OCI-LY7 (cell line): ENCODE results near the gene DHX29. TPM values are rescaled to one million over a fixed set of nuclear protein-coding genes. Genes with fewer than 3 reads are reported as not detected.
A peak's percentile ranks its signal among the peaks of the same experiment; 100 is the strongest.

ENCODE experiments used
- BruUV-seq: library from RNA; stranded (reverse); fragments of 400-500 nt; replicated peaks from 2 replicates; lab custom pipeline; 2021; lab: Mats Ljungman, UMichigan
- CTCF ChIA-PET: fragments of 300-600 bp; sonication (Branson Sonifier 250); formaldehyde crosslinking; loops from one replicate; lab custom pipeline; 2022; ENCODE audit warnings: antibody characterized with exemption; ENCODE audit not compliant: unreplicated experiment; lab: Charles Lee
- POLR2A ChIA-PET: fragments of 300-600 bp; sonication (Branson Sonifier 250); formaldehyde crosslinking; loops from one replicate; lab custom pipeline; 2022; ENCODE audit warnings: antibody characterized with exemption; lab: Charles Lee
- DNase-seq: peaks from one replicate; pipeline ENCODE4 v3.0.0-alpha.2; 2015; ENCODE audit warnings: low spot score
- H2AFZ ChIP-seq: fragments of 200-600 bp; sonication (generic), shearing (Covaris generic); 2 replicates; pipeline ENCODE4 v1.6.1; 2014; ENCODE audit warnings: mild to moderate bottlenecking, antibody characterized with exemption, low read length, moderate library complexity
- H3K27ac ChIP-seq: fragments of 200-600 bp; sonication (generic); 2 replicates; pipeline ENCODE4 v1.5.1; 2014; ENCODE audit warnings: mixed run types, low read depth, mild to moderate bottlenecking, moderate library complexity, low read length, inconsistent platforms; ENCODE audit not compliant: poor library complexity, severe bottlenecking
- H3K36me3 ChIP-seq: fragments of 200-600 bp; sonication (generic); 2 replicates; pipeline ENCODE4 v1.6.1; 2014; ENCODE audit warnings: mild to moderate bottlenecking, antibody characterized with exemption, low read length, moderate library complexity, mixed read lengths; ENCODE audit not compliant: insufficient read depth
- H3K4me1 ChIP-seq: fragments of 200-600 bp; sonication (generic); 2 replicates; pipeline ENCODE4 v1.5.1; 2014; ENCODE audit warnings: mild to moderate bottlenecking, low read length; ENCODE audit not compliant: insufficient read depth, poor library complexity, severe bottlenecking
- H3K4me2 ChIP-seq: fragments of 200-600 bp; sonication (generic); 2 replicates; pipeline ENCODE4 v1.6.1; 2014; ENCODE audit warnings: mild to moderate bottlenecking, low read length
- H3K4me3 ChIP-seq: fragments of 200-600 bp; sonication (generic); 2 replicates; pipeline ENCODE4 v1.5.1; 2014; ENCODE audit warnings: mild to moderate bottlenecking, low read depth, low read length; ENCODE audit not compliant: poor library complexity, severe bottlenecking
- H3K79me2 ChIP-seq: fragments of 200-600 bp; sonication (generic); 2 replicates; pipeline ENCODE4 v1.6.1; 2016; ENCODE audit warnings: low read depth, mild to moderate bottlenecking, low read length, moderate library complexity, mixed read lengths; ENCODE audit not compliant: insufficient read depth
- H3K9me2 ChIP-seq: fragments of 200-600 bp; sonication (generic); 2 replicates; pipeline ENCODE4 v1.6.1; 2016; ENCODE audit warnings: mild to moderate bottlenecking, low read length, mixed read lengths; ENCODE audit not compliant: insufficient read depth
- H3K9me3 ChIP-seq: fragments of 200-600 bp; sonication (generic); 2 replicates; pipeline ENCODE4 v1.6.1; 2014; ENCODE audit warnings: mild to moderate bottlenecking, mixed run types, low read length, mixed read lengths
- H4K20me1 ChIP-seq: fragments of 200-600 bp; sonication (generic); 2 replicates; pipeline ENCODE4 v1.6.1; 2014; ENCODE audit warnings: mild to moderate bottlenecking, antibody characterized with exemption, low read length, moderate library complexity, mixed read lengths; ENCODE audit not compliant: insufficient read depth
- CTCF ChIP-seq: fragments of 200-600 bp; sonication (generic); conservative IDR thresholded peaks from 2 replicates; pipeline ENCODE4 v1.5.1; 2014; ENCODE audit warnings: mild to moderate bottlenecking, antibody characterized with exemption, low read length, moderate library complexity, mixed read lengths
- EZH2phosphoT487 ChIP-seq: fragments of 200-600 bp; sonication (generic); IDR thresholded peaks from 2 replicates; pipeline ENCODE4 v1.6.1; 2018; ENCODE audit warnings: low read depth, borderline replicate concordance, mild to moderate bottlenecking, mixed run types, antibody characterized with exemption, low read length, moderate library complexity, mixed read lengths
- intact Hi-C: fragments of 100-400 bp; cut with micrococcal nuclease; formaldehyde crosslinking; loops from one replicate; pipeline ENCODE4 v1.10.0; 2022; ENCODE audit not compliant: unreplicated experiment
- total RNA-seq, 2 experiments: library from RNA; depleted of rRNA in 1 of 2; stranded (reverse); fragments of >200 nt in 1 of 2; shearing (Covaris generic) in 1 of 2; gene quantifications; 2 replicates each; pipeline ENCODE4 v1.2.3, GENCODE V29; 2014 to 2022

Gene DHX29
- total RNA-seq, 2 experiments from 2014 or later, result 12.7 to 19.9 TPM

GRCh38 chr5:55226027-55226933, 81.2 kb downstream of the DHX29 start:
- H3K4me2 ChIP-seq, result peak overlapping the region; percentile 90
- H3K9me3 ChIP-seq, result no peaks in the 10 kb centered on the region
- DNase-seq, result peak; percentile 74
- peak overlapping the region; percentile 68; the same call in 1 of the 2 replicates for H2AFZ ChIP-seq
- H3K4me3 ChIP-seq, result peak overlapping the region; percentile 66
- intact Hi-C loops, result loop anchor here (2.0 to 5.0 kb wide), 2 partner anchors 81 to 467 kb away; partner anchors contain the start of genes DHX29 and MTREX
- no peak overlapping the region for H3K27ac ChIP-seq
- peaks cover 11% of the 10 kb centered on the region for H3K4me1 ChIP-seq
- H3K9me2 ChIP-seq, result no peaks in the 10 kb centered on the region
- BruUV-seq, result no TSS peak
- H3K79me2 ChIP-seq, result no peaks in the 10 kb centered on the region
- CTCF ChIA-PET, result no interaction called here
- POLR2A ChIA-PET, result no interaction called here
- TF ChIP-seq EZH2phosphoT487 (no peak), CTCF (peak; percentile 80)
- H3K36me3 ChIP-seq, result no peaks in the 10 kb centered on the region
- H4K20me1 ChIP-seq, result 0 out of 2 replicates have a peak, but pooled peaks cover 4% of the 10 kb centered on the region

- BruUV-seq, result no TSS peak
- no peak overlapping the region for H2AFZ ChIP-seq
- DNase-seq, result no peak
- H4K20me1 ChIP-seq, result 0 out of 2 replicates have a peak, but pooled peaks cover 4% of the 10 kb centered on the region
- TF ChIP-seq CTCF (no peak), EZH2phosphoT487 (no peak)
- H3K4me3 ChIP-seq, result no peak overlapping the region
- CTCF ChIA-PET, result no interaction called here
- H3K79me2 ChIP-seq, result no peaks in the 10 kb centered on the region
- intact Hi-C loops, result loop anchor here (5.0 kb wide), 1 partner anchor 82 kb away; the partner anchor contains the start of genes DHX29 and MTREX
- peaks cover 11% of the 10 kb centered on the region for H3K4me1 ChIP-seq
- H3K27ac ChIP-seq, result no peak overlapping the region
- POLR2A ChIA-PET, result no interaction called here
- H3K36me3 ChIP-seq, result no peaks in the 10 kb centered on the region
- no peak overlapping the region for H3K4me2 ChIP-seq
- no peaks in the 10 kb centered on the region for H3K9me2 ChIP-seq
- H3K9me3 ChIP-seq, result no peaks in the 10 kb centered on the region
These were observed 82.1 kb downstream of the DHX29 start for GRCh38 chr5:55225346-55225745.

GRCh38 chr5:55223812-55224240, 83.7 kb downstream of the DHX29 start:
- POLR2A ChIA-PET, result no interaction called here

More at GRCh38 chr5:55223812-55224240, 83.7 kb downstream of the DHX29 start:
- Histone ChIP-seq H3K4me2 (no peak overlapping the region), H3K9me2 (no peaks in the 10 kb centered on the region), H3K4me3 (no peak overlapping the region), H3K36me3 (no peaks in the 10 kb centered on the region), H3K4me1 (peaks cover 11% of the 10 kb centered on the region), H4K20me1 (0 out of 2 replicates have a peak, but pooled peaks cover 4% of the 10 kb centered on the region), H3K79me2 (no peaks in the 10 kb centered on the region), H3K27ac (no peak overlapping the region), H2AFZ (no peak overlapping the region), H3K9me3 (no peaks in the 10 kb centered on the region)
- BruUV-seq, result no TSS peak
- intact Hi-C loops, result no loop called here
- CTCF ChIA-PET, result no interaction called here
- no peak for DNase-seq
- TF ChIP-seq CTCF, result no peak
- no peak for TF ChIP-seq EZH2phosphoT487
